D341Med (cell line): ENCODE results near the gene B4GALNT4.
"Not testable (repeated sequence)": the region's sequence is repeated elsewhere in the genome, so short reads cannot be mapped to it uniquely, and the experiment has no call there.

Experiments
- DNase-seq: peaks from one replicate; pipeline ENCODE4 v3.0.0; 2012; ENCODE audit warnings: low spot score

B4GALNT4 gene, protein sequence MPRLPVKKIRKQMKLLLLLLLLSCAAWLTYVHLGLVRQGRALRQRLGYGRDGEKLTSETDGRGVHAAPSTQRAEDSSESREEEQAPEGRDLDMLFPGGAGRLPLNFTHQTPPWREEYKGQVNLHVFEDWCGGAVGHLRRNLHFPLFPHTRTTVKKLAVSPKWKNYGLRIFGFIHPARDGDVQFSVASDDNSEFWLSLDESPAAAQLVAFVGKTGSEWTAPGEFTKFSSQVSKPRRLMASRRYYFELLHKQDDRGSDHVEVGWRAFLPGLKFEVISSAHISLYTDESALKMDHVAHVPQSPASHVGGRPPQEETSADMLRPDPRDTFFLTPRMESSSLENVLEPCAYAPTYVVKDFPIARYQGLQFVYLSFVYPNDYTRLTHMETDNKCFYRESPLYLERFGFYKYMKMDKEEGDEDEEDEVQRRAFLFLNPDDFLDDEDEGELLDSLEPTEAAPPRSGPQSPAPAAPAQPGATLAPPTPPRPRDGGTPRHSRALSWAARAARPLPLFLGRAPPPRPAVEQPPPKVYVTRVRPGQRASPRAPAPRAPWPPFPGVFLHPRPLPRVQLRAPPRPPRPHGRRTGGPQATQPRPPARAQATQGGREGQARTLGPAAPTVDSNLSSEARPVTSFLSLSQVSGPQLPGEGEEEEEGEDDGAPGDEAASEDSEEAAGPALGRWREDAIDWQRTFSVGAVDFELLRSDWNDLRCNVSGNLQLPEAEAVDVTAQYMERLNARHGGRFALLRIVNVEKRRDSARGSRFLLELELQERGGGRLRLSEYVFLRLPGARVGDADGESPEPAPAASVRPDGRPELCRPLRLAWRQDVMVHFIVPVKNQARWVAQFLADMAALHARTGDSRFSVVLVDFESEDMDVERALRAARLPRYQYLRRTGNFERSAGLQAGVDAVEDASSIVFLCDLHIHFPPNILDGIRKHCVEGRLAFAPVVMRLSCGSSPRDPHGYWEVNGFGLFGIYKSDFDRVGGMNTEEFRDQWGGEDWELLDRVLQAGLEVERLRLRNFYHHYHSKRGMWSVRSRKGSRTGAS

DNA sequence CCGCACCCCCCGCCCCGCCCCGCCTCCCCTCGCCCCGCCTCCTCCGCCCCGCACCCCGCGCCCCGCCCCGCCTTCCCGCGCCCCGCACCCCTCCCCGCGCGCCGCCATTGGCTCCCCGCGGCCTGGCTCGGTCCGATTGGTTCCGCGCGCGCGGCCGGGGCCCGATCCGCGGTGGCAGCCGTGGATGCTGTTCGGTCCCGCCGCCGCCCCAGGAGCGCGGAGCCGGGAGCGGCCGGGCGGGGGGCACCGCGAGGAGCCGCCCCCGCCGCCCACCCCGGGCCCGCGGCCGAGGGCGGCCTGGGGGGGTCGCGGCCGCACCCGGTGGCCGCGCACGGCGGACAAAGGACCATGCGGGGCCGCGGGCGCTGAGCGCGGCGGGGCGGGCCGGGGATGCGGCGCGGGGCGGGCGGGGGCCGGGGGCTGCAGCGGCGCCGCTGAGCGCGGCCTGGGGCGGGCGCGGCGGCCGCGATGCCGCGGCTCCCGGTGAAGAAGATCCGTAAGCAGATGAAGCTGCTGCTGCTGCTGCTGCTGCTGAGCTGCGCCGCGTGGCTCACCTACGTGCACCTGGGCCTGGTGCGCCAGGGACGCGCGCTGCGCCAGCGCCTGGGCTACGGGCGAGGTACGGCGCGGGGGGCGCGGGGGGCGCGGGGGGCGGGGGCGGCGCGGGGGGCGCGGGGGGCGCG, at the start of gene B4GALNT4:
Gene B4GALNT4 (plus strand): TSS at position 164 of the 683 bp plus-strand sequence. CDS start 305 bp downstream, at position 469.
- DNase-seq = peak; percentile 96

DNA sequence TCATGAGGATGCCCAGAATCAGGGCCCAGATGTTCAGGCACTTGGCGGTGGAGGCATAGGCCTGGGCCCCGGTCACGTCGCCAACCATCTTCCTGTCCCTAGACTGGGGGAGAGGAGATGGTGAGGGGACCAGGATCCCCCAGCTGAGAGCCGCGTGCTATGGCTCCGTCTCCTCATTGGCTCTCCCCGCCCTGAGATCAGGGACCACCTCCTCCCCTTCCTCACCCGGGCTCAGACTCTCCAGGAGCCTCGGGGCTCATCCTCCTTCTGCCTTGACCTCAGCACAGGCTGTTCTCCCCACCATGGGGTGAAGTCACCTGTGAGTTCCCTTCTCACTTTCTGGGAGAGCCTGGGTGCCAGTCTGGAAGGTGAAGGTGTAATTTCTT, 49.4 kb upstream of the B4GALNT4 start:
- DNase-seq = not testable (repeated sequence)

DNA sequence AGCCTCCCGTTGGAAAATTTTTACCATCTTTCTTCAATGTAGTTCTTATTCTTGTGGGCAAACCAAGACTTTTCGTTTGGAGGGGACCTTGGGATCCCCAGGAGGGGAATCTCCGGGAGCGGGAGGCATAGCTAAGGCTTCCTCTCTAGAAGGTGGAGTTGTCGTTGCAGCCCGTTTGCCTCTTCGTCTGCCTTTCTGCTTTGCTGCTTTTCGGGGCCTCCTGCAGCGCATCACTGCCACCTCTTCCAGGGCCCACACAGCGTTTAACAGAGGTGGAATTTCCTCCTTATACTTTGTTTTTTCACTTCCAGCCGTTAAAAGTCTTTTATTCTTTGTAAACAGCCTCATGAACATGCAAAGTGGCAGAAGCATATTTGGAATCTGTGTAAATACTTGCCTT, 45.1 kb upstream of the B4GALNT4 start:
- DNase-seq = peak; percentile 14

DNA sequence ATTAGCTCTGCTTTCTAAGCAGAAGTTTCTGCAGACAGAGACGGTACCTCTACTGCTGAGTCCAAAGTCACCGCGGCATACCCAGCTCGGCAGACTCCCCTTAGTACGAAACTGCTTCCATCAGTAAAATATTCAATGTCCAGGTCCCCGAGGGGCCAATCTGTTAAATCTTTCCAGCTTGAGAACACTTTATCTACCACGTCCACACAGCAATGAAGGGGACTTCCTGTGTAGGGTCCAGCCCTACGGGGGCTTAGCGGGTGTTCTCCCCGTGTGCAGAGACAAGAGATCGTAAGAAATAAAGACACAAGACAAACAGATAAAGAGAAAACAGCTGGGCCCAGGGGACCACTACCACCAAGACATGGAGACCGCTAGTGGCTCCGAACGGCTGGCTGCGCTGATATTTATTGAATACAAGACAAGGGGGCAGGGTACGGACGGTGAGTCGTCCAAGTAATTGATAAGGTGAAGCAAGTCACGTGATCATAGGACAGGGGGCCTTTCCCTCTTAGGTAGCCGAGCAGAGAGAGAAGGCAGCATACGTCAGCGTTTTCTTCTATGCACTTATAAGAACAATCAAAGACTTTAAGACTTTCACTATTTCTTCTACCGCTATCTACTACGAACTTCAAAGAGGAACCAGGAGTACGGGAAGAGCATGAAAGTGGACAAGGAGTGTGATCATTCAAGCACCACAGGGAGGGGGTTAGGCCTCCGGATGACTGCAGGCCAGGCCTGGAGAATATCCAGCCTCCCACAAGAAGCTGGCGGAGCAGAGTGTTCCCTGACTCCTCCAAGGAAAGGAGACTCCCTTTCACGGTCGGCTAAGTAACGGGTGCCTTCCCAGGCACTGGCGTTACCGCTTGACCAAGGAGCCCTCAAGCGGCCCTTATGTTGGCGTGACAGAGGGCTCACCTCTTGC, 44.4 kb upstream of the B4GALNT4 start:
- DNase-seq = not testable (repeated sequence)

DNA sequence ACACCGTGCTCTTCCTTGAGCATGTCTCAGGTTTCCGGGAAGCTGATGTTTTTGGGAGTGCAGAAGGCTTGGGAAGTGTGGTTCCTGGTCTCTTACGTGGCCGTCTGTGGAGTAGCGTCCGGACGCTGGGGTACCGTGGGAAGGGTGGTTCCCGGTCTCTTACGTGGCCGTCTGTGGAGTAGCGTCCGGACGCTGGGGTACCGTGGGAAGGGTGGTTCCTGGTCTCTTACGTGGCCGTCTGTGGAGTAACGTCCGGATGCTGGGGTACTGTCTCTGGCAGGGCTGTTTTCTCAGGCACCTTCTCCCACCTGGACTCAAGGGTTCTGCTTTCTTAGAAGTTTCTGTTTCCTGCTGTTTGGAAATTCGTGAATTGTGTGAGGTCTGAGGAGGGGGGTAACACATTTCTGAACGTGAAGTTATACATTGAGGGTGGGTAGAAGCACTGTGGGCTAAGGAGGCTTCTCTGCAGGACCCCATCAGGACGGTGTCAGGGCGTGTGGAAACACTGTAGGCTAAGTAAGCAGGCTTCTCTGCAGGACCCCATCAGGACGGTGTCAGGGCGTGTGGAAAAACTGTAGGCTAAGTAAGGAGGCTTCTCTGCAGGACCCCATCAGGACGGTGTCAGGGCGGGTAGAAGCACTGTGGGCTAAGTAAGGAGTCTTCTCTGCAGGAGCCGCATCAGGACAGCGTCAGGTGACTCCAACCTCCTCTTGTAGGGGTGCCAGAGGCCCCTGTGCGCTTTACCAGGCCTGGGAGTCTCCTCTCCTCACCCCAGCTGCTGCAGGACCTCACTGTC, 43.3 kb upstream of the B4GALNT4 start:
- DNase-seq = peak; percentile 3

DNA sequence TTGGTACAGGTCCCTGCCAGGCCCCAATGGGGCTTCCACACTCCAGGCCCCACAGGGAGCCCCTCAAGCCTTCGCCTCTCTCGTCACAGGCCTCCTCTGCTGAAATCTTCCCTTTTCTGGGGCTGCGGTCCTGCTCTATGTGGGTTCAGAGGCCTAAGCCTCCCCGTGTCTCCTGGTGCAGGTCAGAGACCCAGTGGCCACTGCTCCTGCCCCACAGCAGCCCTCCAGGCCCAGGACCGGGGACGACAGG, 42.8 kb upstream of the B4GALNT4 start:
- DNase-seq = peak; percentile 4

DNA sequence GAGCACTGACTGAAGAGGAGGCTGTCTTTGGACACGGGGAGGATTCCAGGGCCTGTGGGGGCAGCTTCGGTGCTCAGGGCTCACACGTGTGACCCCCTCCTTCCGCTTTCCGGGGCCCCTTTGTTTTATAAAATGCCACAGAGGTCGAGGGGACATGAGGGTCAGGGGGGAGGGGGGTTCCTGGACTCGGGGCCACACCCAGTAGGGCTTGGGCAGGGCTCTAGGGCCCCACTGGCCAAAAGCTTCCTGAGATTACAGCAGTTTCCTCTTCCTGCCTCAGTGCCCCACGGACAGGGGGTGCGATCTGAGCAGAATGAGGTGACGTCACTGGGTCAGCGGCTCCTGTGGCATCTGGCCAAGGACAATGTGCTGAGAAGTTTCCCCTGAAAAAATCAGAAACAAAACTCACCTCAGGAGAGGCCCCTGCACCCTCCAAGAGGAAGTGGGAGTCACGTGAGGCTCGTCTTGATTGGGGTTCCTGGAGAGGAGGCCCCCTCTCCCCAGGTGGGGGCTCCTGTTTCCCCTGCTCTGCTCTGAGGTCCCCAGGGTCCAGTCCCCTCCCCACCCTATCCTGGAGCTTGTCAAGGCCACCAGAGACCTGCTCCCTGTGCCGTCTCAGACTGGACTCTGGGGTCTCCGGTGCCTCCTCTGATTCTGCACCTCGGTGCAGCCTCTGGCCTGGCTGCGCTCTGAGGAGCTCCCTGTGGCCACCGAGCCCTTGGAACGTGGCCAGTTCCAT, 42.3 kb upstream of the B4GALNT4 start:
- no peak for DNase-seq

DNA sequence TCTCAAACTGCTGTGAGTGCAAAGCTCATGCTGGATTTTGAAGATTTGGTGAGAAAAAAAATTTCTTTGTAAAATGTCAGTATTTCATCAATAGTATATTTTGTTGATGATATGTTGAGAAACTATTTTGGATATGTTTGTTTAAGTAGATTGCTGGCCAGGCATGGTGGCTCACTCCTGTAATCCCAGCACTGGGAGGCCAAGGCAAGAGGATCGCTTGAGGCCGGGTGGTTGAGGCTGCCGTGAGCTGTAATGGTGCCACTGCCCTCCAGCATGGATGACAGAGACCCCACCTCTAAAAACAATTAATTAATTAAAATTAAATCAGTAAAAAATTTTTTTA, 41.7 kb upstream of the B4GALNT4 start:
- DNase-seq = no peak

DNA sequence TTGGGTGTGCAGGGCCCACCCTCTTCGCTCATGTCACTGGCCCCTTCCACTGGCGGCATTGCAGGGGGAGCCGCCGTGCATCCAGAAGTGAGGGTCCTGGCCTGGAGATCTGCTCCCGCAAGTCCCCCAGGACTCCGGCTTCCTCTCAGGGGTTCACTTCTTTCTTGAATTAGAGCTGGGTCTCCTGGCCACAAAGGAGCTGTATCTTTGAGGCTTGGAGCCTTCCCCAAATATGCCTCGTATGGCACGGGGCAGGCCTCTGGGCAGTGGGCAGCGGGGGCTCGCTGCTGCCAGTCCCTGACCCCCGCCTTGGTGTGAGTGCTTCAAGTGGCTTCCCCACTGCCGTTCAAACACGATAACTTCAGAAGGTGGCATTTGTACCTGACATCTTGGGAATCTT, 41.3 kb upstream of the B4GALNT4 start:
- no peak for DNase-seq

DNA sequence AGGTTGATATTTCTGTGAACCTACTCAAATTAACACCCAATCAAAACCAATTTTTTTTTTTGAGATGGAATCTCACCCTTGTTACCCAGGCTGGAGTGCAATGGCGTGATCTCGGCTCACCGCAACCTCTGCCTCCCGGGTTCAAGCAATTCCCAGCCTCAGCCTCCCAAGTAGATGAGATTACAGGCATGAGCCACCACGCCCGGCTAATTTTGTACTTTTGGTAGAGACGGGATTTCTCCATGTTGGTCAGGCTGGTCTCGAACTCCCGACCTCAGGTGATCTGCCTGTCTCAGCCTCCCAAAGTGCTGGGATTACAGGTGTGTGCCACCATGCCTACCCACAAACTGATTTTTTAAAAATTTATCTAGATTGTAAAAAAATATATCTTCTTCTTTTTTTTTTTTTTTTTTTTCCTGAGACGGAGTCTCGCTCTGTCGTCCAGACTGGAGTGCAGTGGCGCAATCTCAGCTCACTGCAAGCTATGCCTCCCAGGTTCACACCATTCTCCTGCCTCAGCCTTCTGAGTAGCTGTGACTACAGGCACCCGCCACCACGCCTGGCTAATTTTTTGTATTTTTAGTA, 40.7 kb upstream of the B4GALNT4 start:
- DNase-seq = not testable (repeated sequence)

DNA sequence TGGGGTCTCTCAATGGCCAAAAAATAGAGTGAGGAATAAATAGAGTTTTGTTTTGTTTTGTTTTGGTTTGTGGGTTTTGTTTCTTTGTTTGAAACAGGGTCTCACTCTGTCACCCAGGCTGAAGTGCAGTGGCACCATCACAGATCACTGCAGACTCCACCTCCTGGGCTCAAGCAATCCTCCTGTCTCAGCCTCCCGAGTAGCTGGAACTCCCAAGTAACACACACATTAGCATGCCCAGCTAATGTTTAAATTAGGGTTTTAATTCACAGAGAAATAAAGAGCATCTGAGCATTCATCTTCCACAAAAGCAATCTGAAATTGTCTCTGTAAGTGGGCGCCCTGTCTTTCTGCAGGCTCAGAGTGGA, 39.4 kb upstream of the B4GALNT4 start:
- no peak for DNase-seq

DNA sequence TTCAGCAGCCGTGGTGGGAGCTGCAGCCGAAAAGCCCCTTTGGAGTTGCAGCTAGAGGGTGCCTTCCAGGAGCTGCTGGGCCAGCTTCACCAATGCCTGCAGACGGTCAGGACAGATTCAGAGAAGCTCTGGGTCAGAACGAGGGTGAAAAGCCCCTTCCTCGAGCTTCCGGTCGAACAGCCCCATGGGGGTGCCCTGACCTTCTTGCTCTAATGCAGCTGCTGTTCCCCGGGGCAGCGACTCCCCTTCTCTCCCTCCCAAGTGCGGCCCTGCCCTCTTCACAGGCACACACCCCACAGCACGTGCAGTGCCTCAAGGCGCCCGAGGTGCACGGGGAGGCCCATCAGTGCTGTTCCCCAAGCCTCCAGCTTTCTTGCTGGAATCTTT, 39.0 kb upstream of the B4GALNT4 start:
- no peak for DNase-seq

DNA sequence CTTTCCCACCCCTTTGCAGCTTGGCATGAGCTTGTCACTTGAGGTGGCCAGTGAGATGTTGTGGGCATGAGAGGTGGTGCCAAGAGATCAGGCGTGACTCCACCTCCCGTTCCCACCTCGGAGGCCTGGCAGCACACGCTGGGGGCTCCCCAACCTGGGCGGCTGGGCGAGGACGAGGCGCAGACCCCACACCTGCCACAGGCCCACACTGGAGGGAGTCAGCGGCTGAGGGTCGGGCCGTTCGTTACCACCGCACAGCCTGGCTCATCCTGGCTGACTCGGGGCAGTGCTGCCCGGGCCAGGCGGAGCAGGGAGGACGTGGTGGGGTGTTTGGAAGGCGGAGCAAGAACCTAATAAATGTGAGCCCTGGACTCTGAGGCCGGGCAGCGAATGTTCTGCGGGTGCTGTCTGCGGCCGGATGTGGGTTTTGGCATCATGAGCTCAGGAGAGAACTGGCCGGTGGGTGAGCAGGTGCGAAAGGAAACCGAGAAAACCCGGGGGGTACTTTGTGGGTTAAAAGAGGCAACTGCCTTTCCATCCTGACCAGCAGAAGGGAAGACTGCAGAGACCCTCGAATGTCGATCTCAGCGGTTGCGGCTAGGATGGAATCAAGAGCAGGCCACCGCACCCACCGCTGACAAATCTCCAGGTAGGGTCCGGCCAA, 38.5 kb upstream of the B4GALNT4 start:
- no peak for DNase-seq

DNA sequence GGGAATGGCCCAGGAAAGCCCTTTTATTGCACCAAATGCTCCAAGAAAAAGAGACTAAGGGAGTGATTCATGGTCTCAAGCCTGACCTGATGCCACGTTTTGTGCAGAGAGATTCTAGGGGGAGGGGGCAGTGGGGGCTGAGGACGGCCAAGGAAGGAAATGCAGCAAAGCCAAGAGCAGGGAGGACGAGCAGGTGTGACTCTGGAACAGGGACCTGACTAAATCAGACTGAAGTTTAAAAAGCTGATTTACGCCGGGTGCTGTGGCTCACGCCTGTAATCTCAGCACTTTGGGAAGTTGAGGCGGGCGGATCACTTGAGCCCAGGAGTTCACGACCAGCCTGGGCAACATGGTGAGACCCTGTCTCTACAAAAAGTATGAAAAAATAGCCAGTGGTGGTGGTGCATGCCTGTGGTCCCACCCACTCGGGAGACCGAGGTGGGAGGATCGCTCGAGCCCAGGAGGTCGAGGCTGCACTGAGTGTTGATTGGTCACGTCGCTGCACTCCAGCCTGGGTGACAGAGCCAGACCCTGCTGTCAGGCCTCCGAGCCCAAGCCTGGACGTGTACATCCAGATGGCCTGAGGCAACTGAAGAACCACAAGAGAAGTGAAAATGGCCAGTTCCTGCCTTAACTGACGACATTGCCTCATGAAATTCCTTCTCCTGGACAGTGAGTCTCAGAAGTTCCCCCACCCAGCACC, 37.8 kb upstream of the B4GALNT4 start:
- DNase-seq = no peak

DNA sequence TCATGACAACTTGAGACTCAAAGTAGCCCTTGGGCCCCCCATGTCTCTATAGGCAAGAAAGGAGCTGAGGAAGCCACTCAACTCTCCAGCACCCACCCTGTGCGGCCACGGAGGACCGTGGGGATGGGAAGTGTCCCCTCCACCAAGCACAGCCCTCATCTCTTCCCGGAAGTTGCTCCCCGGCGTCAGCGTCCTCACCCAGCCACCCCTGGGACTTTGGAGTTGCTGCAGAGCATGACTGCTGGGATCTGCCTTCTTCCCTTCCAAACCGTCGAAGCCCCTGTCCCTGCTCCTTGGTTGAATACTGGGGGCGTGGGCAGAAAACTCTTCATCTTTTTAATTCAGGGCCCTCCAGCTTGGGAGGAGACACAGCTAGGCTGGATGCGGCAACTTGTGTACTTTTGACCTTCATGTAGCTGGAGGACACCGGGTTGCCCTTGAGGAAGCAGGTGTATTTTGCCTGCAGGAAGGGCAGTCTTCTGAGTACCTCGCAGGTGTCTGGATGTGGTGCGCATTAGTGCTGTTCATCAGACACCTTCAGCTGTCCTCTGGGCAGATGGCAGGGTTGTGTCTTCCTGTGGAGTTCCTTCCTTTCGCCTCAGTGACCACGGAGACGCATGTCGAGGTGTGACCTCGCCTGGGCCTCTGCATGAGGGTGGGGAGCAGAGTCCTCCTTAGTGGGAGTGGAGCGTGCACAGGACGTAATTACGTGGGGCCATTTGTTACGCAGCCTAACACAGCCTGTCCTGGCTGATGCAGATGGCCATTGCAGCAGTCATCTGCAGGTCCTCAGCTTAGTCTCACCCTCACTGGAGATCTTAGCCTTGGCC, 36.4 kb upstream of the B4GALNT4 start:
- no peak for DNase-seq

DNA sequence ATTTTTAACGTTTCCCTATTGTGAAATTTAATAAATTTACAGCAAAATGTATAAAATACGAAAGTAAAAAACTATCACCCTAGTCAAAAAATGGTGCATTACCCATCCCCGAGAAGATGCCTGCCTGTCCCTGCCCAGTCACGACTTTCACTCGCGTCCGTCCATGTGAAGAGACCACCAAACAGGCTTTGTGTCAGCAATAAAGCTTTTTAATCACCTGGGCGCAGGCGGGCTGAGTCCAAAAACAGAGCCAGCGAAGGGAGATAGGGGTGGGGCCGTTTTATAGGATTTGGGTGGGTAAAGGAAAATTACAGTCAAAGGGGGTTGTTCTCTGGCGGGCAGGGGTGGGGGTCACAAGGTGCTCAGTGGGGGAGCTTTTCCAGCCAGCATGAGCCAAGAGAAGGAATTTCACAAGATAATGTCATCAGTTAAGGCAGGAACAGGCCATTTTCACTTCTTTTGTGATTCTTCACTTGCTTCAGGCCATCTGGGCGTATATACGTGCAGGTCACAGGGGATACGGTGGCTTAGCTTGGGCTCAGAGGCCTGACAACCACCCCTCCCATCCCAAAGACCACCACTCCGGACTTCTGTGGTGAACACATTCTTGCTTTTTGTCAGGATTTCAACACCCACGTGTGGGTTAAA, 35.6 kb upstream of the B4GALNT4 start:
- not testable (repeated sequence) for DNase-seq
